Cardiac muscle cell (in vitro differentiated cells and primary cell): Measurements from ENCODE around the gene C16orf86. TPM values are rescaled to one million over a fixed set of nuclear protein-coding genes. Genes with fewer than 3 reads are reported as not detected.

Source experiments
- DNase-seq, 2 donors: peaks; one replicate each; pipeline versions ENCODE4 v3.0.0 to v3.0.0-alpha.2; 2010 to 2017; ENCODE audit warnings: low read depth in 1 of 2, low spot score in 1 of 2
- H3K27ac ChIP-seq: fragments of 200-600 bp; sonication (generic); 2 replicates; pipeline ENCODE4 v1.5.1; 2016
- H3K27me3 ChIP-seq: fragments of 200-600 bp; sonication (generic); 2 replicates; pipeline ENCODE4 v1.6.0; 2016; ENCODE audit warnings: control low read depth
- H3K36me3 ChIP-seq: fragments of 200-600 bp; sonication (generic); 2 replicates; pipeline ENCODE4 v1.5.1; 2016; ENCODE audit warnings: control low read depth
- H3K4me1 ChIP-seq: fragments of 200-600 bp; sonication (generic); 2 replicates; pipeline ENCODE4 v1.8.1; 2017; ENCODE audit warnings: low read depth, mild to moderate bottlenecking, mixed run types
- H3K4me3 ChIP-seq: fragments of 200-600 bp; sonication (generic); 2 replicates; pipeline ENCODE4 v1.5.1; 2016; ENCODE audit warnings: mild to moderate bottlenecking
- H3K9me3 ChIP-seq: fragments of 200-600 bp; sonication (generic); 2 replicates; pipeline ENCODE4 v1.5.1; 2017; ENCODE audit warnings: low read depth, mild to moderate bottlenecking, control low read depth
- polyA plus RNA-seq: library from polyadenylated mRNA; unstranded; fragments of >200 nt; fragmentation: Nextera tagmentation; extraction: Ambion mirVana; gene quantifications from 2 replicates; pipeline ENCODE4 v1.2.1, GENCODE V29; 2016
- total RNA-seq: library from RNA; depleted of rRNA; stranded (reverse); fragments of >200 nt; gene quantifications from 2 replicates; pipeline ENCODE4 v1.2.3, GENCODE V29; 2016
- TF ChIP-seq, protein P1 (sequence below): IDR thresholded peaks from 2 replicates; pipeline ENCODE4 v1.5.1; 2012; ENCODE audit warnings: low read depth, mild to moderate bottlenecking, low read length

The C16orf86 gene
- total and polyA plus RNA-seq, 2 experiments from 2014 or later = 5.1 to 13.0 TPM

DNA sequence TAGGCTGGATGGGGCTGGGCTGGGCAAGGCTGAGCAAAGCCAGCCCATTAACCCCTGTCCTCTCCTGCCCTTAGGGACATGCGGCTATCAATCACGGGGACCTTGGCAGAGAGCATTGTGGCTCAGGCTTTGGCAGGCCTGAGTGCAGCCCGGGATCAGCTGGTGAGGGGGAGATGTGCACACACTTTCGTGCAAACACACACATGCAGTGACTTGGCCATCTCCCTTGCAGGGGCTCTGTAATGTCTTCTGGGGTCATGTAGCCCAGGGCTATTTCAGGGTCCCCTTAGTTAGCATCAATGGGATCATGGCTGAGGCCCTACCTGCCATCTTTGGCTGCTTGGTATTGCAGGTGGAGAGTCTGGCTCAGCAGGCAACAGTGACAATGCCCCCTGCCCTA is 14.8 kb upstream of the C16orf86 start:
- H3K36me3 ChIP-seq = no peaks in the 10 kb centered on the region
- no peak overlapping the region for H3K27ac ChIP-seq
- peaks cover 82% of the 10 kb centered on the region for H3K27me3 ChIP-seq
- TF ChIP-seq, protein P1, sequence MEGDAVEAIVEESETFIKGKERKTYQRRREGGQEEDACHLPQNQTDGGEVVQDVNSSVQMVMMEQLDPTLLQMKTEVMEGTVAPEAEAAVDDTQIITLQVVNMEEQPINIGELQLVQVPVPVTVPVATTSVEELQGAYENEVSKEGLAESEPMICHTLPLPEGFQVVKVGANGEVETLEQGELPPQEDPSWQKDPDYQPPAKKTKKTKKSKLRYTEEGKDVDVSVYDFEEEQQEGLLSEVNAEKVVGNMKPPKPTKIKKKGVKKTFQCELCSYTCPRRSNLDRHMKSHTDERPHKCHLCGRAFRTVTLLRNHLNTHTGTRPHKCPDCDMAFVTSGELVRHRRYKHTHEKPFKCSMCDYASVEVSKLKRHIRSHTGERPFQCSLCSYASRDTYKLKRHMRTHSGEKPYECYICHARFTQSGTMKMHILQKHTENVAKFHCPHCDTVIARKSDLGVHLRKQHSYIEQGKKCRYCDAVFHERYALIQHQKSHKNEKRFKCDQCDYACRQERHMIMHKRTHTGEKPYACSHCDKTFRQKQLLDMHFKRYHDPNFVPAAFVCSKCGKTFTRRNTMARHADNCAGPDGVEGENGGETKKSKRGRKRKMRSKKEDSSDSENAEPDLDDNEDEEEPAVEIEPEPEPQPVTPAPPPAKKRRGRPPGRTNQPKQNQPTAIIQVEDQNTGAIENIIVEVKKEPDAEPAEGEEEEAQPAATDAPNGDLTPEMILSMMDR = no peak
- no peak overlapping the region for H3K4me3 ChIP-seq
- peaks cover 10% of the 10 kb centered on the region for H3K4me1 ChIP-seq
- no peak for DNase-seq
- H3K9me3 ChIP-seq = no peaks in the 10 kb centered on the region

GRCh38 chr16:67652578-67653127 is 14.0 kb upstream of the C16orf86 start:
- TF ChIP-seq, protein P1 = no peak
- peak overlapping the region; percentile 29 for H3K4me3 ChIP-seq
- no peaks in the 10 kb centered on the region for H3K9me3 ChIP-seq
- H3K36me3 ChIP-seq = no peaks in the 10 kb centered on the region
- no peak overlapping the region for H3K27ac ChIP-seq
- H3K4me1 ChIP-seq = peaks cover 10% of the 10 kb centered on the region
- peaks cover 74% of the 10 kb centered on the region for H3K27me3 ChIP-seq
- peak; percentile 8 to 62 for DNase-seq

GRCh38 chr16:67653128-67653788 is 13.4 kb upstream of the C16orf86 start:
- peaks cover 68% of the 10 kb centered on the region for H3K27me3 ChIP-seq
- DNase-seq = peak in 1 of 2 donors; percentile 21
- H3K4me3 ChIP-seq = peak overlapping the region; percentile 29
- no peaks in the 10 kb centered on the region for H3K36me3 ChIP-seq
- H3K4me1 ChIP-seq = peaks cover 10% of the 10 kb centered on the region
- H3K27ac ChIP-seq = no peak overlapping the region
- H3K9me3 ChIP-seq = no peaks in the 10 kb centered on the region
- TF ChIP-seq, protein P1 = peak; percentile 18

- peak in 1 of 2 donors; percentile 48 for DNase-seq
- TF ChIP-seq, protein P1 = no peak
- Histone ChIP-seq H3K4me1 (peaks cover 10% of the 10 kb centered on the region), H3K27ac (no peak overlapping the region), H3K4me3 (peak overlapping the region; percentile 29), H3K9me3 (no peaks in the 10 kb centered on the region), H3K36me3 (no peaks in the 10 kb centered on the region), H3K27me3 (peaks cover 62% of the 10 kb centered on the region)
These were observed 12.7 kb upstream of the C16orf86 start for GRCh38 chr16:67653789-67654402.

GRCh38 chr16:67654403-67654911 is 12.2 kb upstream of the C16orf86 start:
- no peak for DNase-seq
- Histone ChIP-seq H3K27ac (no peak overlapping the region), H3K36me3 (no peaks in the 10 kb centered on the region), H3K4me3 (no peak overlapping the region), H3K4me1 (peaks cover 13% of the 10 kb centered on the region), H3K27me3 (peaks cover 59% of the 10 kb centered on the region), H3K9me3 (no peaks in the 10 kb centered on the region)
- TF ChIP-seq, protein P1 = no peak
